Mammary epithelial cell (primary cell): ENCODE results near the gene IL3.

Experiments
- EZH2 ChIP-seq: IDR thresholded peaks from 2 replicates; pipeline ENCODE4 v1.6.1; 2012; ENCODE audit warnings: low read length, inconsistent platforms, borderline replicate concordance
- TF ChIP-seq, protein P1 (sequence below), 2 donors: IDR thresholded peaks in 1 of 2; conservative IDR thresholded peaks in 1 of 2; 2 replicates each; pipeline ENCODE4 v1.5.1; 2011 to 2012; ENCODE audit warnings: inconsistent platforms in 2 of 2, low read length in 2 of 2, mild to moderate bottlenecking in 2 of 2, control low read depth in 1 of 2, low read depth in 1 of 2; ENCODE audit not compliant: insufficient read depth in 1 of 2; ENCODE audit errors: extremely low read depth in 1 of 2

DNA sequence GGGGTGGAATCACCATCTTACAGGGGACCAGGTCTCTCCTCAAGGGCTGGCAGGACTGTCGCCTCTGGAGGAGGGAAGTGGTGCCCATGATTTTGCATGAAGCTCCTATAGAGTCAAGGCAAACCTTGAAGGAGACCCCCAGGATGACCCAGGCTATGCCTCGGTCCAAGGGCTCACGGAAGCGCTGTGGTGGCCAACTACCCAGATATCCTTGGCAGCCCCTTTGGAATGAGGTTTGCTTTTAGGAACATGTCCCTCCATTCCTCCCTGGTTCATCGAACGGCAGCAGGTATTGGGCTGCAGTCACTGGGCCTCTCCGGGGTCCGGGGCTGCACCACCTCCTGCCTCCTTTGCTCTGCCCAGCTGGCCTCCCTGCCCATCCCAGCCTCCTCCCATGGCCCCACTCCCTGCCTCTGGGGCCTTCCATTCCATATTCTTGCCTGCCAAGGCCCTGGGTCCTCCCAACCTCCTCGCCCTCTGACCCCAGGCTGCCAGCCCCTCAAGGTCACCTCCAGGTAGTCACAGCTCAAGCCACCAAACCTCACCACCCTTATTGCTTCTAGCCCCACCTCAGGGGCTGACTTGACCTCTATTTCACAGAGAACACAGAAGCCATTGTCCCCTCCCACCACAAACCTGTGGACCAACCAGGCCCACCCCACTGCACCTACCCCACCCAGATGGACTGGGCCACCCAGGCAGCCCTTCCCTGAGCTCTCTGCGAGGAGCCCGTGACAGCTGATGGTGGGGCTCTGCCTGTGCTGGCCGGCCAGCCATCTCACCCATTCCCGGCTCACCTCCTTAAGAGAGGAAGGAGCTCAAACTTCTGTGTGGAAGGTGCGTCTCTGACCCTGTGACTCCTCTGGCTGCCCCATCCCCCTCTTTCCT is 3.6 kb upstream of the IL3 start:
- TF ChIP-seq EZH2: no peak
- TF ChIP-seq, protein P1, sequence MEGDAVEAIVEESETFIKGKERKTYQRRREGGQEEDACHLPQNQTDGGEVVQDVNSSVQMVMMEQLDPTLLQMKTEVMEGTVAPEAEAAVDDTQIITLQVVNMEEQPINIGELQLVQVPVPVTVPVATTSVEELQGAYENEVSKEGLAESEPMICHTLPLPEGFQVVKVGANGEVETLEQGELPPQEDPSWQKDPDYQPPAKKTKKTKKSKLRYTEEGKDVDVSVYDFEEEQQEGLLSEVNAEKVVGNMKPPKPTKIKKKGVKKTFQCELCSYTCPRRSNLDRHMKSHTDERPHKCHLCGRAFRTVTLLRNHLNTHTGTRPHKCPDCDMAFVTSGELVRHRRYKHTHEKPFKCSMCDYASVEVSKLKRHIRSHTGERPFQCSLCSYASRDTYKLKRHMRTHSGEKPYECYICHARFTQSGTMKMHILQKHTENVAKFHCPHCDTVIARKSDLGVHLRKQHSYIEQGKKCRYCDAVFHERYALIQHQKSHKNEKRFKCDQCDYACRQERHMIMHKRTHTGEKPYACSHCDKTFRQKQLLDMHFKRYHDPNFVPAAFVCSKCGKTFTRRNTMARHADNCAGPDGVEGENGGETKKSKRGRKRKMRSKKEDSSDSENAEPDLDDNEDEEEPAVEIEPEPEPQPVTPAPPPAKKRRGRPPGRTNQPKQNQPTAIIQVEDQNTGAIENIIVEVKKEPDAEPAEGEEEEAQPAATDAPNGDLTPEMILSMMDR (conservative IDR thresholded peaks at IDR 0.05 in 1 of 2, IDR thresholded peaks at IDR 0.05 in 1 of 2; ENCODE audit: extremely low read depth in 1 of 2, insufficient read depth in 1 of 2, low read depth in 1 of 2, low read length in 2 of 2): no peak
